HG02588 (cell line): ENCODE data around the gene SSU72.

ENCODE experiments used
- ATAC-seq: cut with Tn5 transposase; IDR thresholded peaks from one replicate; pipeline ENCODE4 v1.9.1; 2021; ENCODE audit warnings: mild to moderate bottlenecking, moderate library complexity; ENCODE audit not compliant: unreplicated experiment

Gene SSU72

GRCh38 chr1:1612104-1612400 lies 37.4 kb upstream of the SSU72 start:
- ATAC-seq, result no peak

DNA sequence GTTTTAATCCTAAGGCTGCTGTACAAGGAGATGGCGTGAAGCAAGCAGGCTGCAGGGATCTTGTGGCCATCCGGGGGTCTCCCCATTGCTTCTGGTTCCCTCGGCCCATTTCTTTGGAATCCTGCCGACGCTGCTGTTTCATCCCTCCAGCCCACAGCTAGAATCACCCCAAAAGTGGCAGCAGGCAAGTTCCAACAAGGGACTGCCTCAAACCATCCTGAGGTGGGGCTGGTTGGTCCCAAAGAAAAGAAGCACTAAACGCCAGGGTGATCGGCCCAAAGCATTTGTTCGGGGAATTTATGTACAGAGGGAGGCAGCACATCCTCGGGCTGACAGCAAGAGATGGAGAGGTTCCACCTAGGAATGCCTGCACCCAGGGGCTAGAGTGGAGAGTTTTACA lies 36.1 kb upstream of the SSU72 start:
- no peak for ATAC-seq

GRCh38 chr1:1609822-1610485 lies 35.3 kb upstream of the SSU72 start:
- no peak for ATAC-seq

- ATAC-seq, result no peak
Observed at GRCh38 chr1:1606232-1606631, 31.6 kb upstream of the SSU72 start.

- no peak for ATAC-seq
Observed at GRCh38 chr1:1605724-1606123, 31.1 kb upstream of the SSU72 start.

GRCh38 chr1:1605034-1605591 lies 30.4 kb upstream of the SSU72 start:
- ATAC-seq, result no peak

DNA sequence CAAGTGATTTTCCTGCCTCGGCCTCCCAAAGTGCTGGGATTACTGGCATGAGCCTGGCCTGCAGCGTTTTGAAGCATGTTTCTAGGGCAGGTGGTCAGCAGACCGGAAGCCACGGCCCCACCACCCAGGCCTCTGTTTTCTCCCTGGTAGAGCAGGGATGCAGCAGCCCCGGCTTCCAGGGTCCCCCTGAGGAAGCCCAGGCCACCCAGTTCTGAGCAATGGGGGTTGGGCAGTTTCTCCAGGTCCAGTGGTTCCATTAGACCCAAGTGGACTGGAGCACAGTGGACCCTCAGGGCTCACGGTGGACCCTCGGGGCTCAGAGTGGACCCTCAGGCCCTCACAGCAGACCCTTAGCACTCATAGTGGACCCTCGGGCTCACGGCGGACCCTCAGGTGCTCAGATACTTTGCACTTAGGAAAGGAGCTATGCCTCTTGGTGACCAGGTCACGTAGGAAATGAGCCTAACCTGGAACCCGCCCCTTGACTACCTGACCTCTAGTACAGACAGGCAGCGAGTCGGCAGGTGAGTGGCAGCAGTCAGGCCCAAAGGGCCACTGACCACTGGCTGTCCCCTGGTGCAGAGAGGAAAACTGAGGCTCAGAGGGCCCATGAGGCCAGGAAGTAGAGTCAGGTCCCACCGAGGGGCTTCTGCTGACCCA lies 29.8 kb upstream of the SSU72 start:
- ATAC-seq, result no peak

DNA sequence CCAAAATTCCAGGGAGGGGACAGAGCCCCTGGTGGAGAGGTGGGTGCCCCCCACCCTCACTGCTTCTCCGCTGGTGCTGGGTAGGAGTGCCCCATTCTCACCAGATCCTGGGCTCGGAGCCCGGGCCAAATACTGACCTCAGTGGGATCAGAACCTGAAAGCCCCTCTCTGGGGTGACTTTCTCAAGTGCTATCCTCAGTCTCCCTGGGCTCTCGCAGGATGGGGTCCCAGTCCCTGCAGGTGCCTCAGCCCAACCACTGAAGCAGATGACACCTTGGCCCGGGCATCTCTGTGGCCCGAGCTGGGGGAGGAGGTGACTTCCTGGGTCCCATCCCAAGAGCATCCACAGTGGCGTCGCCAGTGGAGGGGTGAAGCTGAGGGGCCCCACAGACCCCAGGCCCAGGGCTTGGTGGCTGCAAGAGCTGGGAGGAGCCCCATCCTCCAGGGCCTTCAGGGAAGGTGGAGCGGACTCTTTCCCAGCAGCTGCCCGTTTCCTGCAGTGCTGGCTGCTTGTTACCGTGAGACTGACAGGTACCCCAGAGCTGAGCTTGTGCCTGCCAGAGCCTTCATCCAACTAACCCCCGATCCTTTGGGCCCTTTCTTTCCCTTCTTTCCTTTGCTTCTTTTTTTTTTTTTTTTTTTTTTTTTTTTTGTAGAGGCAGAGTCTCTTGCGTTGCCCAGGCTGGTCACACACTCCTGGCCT lies 29.2 kb upstream of the SSU72 start:
- no peak for ATAC-seq

- no peak for ATAC-seq
Observed at GRCh38 chr1:1602968-1603506, 28.4 kb upstream of the SSU72 start.

DNA sequence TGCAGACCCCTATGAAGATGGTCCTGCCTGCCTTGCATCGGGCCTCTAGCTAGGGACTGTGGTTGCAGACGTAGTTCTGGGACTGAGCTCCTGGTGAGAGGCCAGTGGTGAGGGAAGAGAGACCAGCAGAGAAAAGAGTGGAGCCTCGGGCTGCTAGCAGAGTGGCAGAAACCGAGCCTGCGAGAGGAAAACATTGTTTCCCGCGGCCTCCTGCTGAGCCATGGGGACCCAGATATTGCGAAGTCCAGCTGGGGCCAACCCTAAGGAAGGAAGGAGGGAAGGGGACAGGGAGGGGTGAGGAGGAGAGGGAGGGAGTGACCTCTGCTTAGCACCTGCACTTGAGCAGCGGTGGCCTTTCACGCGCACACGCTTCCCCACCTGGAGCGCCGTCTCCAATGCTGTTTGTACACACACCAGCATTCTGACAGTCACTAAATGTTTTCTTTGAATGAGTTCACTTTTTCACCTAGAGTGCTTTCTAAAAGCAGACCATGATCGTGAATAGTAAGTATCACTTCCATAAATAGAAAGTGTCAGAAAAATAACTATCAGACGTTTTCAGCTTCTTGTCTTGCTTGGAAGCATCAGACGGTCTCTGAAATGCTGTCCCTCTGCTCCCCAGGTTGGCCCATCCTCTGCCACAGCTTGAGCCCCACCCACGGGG lies 27.8 kb upstream of the SSU72 start:
- no peak for ATAC-seq

GRCh38 chr1:1601564-1602303 lies 27.1 kb upstream of the SSU72 start:
- ATAC-seq, result no peak

- ATAC-seq, result no peak
Observed at GRCh38 chr1:1600861-1601563, 26.3 kb upstream of the SSU72 start.

- ATAC-seq, result no peak
Observed at GRCh38 chr1:1599935-1600860, 25.5 kb upstream of the SSU72 start, which contains the start of gene FNDC10. Gene FNDC10 (minus strand): TSS chr1:1600135. CDS start chr1:1600015, 120 bp downstream.

DNA sequence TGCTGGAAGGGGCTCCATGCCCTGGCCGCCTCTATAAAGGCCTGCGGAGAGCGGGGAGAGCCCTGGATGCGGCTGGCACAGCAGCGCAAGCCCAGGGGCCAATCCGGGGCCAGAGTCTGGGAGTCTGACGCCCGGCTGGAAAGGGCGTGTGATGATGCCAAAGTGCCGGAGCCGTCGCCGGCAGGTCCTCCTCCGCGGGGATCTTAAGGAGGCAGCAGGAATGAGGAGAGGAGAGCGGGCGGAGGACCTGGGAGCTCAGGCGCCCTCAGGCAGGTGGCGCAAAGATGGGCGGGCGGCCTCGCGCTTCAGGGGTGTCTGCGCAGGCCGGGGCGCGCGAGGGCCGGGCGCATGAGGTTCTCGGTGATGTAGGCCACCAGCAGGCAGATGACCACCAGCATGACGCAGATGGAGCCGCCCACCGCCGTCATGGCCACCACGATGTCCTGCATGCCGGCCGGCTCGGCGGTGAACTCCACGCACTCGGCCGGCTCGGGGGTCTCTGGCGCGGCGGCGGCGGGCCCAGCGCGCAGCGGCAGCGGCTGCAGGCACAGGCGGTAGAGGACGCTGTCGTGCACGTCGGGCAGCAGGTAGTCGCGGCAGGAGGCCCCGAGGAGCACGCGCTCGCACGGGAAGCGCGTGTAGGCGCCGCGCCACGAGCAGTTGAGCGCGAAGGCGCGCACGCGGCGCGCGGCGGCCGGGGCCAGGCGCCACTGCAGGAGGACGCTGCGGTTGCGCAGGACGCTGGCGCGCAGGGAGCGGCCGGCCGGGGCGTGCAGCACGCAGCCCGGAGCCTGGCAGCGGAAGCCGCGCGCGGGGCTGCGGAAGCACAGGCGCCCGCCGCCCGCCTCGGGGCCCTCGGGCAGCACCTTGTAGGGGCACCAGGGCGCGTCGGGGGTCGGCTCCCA lies 24.6 kb upstream of the SSU72 start:
- no peak for ATAC-seq

DNA sequence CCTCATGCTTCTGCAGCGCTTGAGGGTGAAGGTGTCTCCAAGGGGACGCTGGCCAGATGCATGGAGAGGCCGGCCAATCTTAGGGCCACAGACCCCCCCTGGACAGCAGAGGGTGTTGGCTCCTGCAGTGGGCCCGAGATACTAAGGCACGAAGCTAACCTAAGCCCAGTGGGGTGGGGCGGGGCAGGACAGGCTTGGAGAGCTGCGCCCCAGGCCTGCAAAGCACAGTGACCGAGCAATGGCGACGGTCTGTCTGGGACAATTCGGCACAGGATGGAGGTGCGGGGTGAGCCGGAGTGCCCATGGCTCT lies 24.0 kb upstream of the SSU72 start:
- no peak for ATAC-seq

GRCh38 chr1:1598051-1598719 lies 23.5 kb upstream of the SSU72 start:
- no peak for ATAC-seq

DNA sequence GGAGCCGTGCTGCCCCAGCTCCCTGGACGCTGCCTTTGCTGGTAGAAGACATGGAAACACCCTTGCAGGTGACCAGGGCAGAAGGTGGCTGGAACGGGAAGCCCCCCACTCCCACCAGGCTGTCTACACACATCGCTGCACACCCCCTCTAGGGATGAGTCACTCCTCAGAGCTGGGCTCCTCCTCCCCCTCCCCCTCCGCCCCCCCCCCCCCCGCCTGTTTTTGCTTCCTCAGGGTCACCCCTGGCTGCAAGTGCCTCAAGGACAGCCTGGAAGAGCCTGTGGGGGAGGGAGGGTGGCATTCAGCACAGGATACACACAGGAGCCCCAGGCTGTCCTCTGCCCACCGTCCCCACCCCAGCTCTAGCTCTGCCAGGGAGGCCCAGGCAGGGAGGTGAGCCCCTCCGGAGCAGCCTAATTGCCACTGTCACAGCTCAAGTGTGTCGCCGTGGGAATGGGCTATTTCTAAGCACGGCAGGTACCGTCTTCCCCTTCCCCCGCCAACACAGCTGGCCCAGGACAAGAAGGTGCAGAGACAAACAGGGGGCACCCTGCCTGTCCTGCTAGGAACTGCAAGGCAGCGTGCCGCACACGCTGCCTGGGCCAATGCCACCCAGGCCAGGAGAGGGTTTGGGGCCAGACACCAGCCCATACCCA lies 22.7 kb upstream of the SSU72 start:
- ATAC-seq, result no peak
